Breast epithelium (tissue), 4 donors: ENCODE measurements around the gene RAC2. TPM values are rescaled to one million over a fixed set of nuclear protein-coding genes. Genes with fewer than 3 reads are reported as not detected.

Experiments used
- DNase-seq, 2 donors: peaks; one replicate each; pipeline ENCODE4 v3.0.0-alpha.2; 2019; ENCODE audit warnings: low spot score in 2 of 2
- H3K27ac ChIP-seq, 2 donors: fragments of 200-600 bp; sonication (generic) in 1 of 2; one replicate each; pipeline ENCODE4 v1.5.1; 2016 to 2019; ENCODE audit warnings: mild to moderate bottlenecking in 1 of 2
- H3K27me3 ChIP-seq, 2 donors: fragments of 200-600 bp; sonication (generic) in 1 of 2; one replicate each; pipeline versions ENCODE4 v1.5.1 to v1.6.0; 2017 to 2019; ENCODE audit warnings: control low read depth in 1 of 2, mild to moderate bottlenecking in 1 of 2
- H3K36me3 ChIP-seq: fragments of 200-600 bp; one replicate; pipeline ENCODE4 v1.5.1; 2019
- H3K4me1 ChIP-seq, 2 donors: fragments of 200-600 bp; sonication (generic); one replicate each; pipeline ENCODE4 v1.5.1; 2016 to 2019; ENCODE audit warnings: control low read depth in 1 of 2
- H3K4me3 ChIP-seq, 3 donors: fragments of 200-600 bp; sonication (generic); 1 replicate in 2 of 3; 2 replicates in 1 of 3; pipeline ENCODE4 v1.5.1; 2016 to 2019; ENCODE audit warnings: mild to moderate bottlenecking in 3 of 3, moderate library complexity in 2 of 3
- H3K9me3 ChIP-seq, 2 donors: fragments of 200-600 bp; sonication (generic) in 1 of 2; one replicate each; pipeline ENCODE4 v1.5.1; 2016 to 2019; ENCODE audit warnings: control low read depth in 1 of 2
- POLR2A ChIP-seq: fragments of 450-650 bp; IDR thresholded peaks from one replicate; pipeline ENCODE4 v1.6.1; 2016; ENCODE audit warnings: antibody characterized with exemption, mild to moderate bottlenecking, moderate library complexity
- POLR2AphosphoS5 ChIP-seq, 3 donors: sonication (generic); formaldehyde crosslinking; IDR thresholded peaks; one replicate each; pipeline ENCODE4 v1.6.1; 2017; ENCODE audit warnings: antibody characterized with exemption in 3 of 3
- intact Hi-C: fragments of 100-400 bp; cut with DNase I; formaldehyde crosslinking; loops from one replicate; pipeline ENCODE4 v1.15.1; 2023; ENCODE audit warnings: low total_unique reads
- total RNA-seq, 3 donors: library from RNA; depleted of rRNA; stranded (reverse); fragments of >200 nt; gene quantifications; one replicate each; pipeline ENCODE4 v1.1.0, GENCODE V29; 2016
- TF ChIP-seq, protein P1 (sequence below), 3 donors: fragments of 450-650 bp; IDR thresholded peaks; one replicate each; pipeline ENCODE4 v1.5.1; 2016 to 2017; ENCODE audit warnings: antibody characterized with exemption in 3 of 3, mild to moderate bottlenecking in 3 of 3, moderate library complexity in 3 of 3

Gene RAC2
- total RNA-seq, 3 donors from 2014 or later, result 10.5 to 12.0 (median 11.5) TPM

DNA sequence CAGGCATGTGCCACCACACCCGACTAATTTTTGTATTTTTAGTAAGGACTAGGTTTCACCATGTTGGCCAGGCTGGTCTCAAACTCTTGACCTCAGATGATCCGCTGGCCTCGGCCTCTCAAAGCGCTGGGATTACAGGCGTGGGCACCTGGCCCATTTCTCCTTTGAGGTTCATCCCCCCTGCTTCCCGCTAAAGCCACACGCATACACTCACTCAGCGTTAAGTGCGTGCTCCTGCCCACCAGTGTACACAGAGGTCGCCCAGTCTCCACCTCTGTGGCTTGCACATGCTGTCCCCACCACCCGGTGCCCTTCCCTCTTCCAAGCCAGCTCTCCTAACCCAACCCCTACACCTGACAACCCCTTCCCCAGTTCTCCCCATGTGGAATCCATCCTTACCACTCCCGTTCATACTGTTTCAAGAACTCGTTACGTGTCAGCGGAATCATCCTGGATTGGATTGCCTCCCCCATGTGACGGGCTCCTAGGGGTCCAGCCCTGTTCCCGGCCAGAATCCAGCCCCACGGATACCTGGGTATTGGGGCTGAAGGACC is 22.6 kb upstream of the RAC2 start:
- Histone ChIP-seq H3K27me3 (peaks cover 0 to 11% of the 10 kb centered on the region in 2 donors), H3K4me3 (peak overlapping the region; percentile 28 to 63 (median 36)), H3K36me3 (no peaks in the 10 kb centered on the region), H3K9me3 (peaks cover 8 to 11% of the 10 kb centered on the region in 2 donors), H3K27ac (no peak overlapping the region), H3K4me1 (no peaks in the 10 kb centered on the region)
- TF ChIP-seq POLR2A (no peak), POLR2AphosphoS5 (IDR thresholded peaks at IDR 0.05) (no peak)
- TF ChIP-seq, protein P1, sequence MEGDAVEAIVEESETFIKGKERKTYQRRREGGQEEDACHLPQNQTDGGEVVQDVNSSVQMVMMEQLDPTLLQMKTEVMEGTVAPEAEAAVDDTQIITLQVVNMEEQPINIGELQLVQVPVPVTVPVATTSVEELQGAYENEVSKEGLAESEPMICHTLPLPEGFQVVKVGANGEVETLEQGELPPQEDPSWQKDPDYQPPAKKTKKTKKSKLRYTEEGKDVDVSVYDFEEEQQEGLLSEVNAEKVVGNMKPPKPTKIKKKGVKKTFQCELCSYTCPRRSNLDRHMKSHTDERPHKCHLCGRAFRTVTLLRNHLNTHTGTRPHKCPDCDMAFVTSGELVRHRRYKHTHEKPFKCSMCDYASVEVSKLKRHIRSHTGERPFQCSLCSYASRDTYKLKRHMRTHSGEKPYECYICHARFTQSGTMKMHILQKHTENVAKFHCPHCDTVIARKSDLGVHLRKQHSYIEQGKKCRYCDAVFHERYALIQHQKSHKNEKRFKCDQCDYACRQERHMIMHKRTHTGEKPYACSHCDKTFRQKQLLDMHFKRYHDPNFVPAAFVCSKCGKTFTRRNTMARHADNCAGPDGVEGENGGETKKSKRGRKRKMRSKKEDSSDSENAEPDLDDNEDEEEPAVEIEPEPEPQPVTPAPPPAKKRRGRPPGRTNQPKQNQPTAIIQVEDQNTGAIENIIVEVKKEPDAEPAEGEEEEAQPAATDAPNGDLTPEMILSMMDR (IDR thresholded peaks at IDR 0.05), result no peak
- intact Hi-C loops, result no loop called here
- DNase-seq, result no peak

DNA sequence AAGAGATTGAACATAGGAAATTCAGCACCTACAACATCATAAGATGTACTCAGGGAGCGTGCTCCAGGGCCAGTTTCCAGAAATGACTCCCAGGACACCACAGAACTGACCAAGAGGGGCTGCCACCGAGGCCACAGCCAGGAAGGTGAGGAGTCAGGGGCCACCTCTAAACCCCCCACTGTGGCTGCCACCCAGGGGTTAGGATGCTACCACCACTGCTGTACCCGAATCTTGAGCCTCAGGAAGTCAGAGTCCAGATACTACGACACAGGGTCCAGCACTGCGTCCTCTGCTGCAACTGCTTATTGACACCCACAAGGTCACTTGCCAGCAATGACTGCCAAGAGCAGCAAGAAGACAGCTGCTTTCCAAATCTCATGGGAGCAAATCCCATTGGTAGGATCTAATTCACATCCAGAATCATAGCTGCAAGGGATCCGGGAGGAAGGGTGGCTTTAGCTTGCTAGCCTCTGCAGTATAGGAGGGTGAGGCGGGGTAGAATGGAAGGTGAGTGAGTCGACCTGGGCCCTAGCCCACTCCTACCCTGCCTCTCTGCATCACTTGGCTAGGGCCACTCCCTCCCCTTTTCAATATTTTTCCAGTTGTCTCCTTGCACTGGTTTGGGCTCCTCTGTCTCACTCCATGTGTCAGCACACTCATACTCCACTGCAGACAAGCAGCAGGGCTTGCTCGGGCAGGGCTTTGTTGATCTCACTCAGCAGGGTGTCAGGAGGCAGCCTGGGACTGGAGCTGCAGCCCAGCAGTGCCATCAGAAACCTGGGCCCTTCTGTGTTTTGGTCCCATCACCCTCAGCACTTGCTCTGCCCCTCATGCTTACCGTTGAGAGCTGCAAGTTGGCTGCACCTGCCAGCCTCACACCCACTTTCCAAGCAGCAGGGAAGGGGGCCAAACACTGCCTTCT is 20.2 kb upstream of the RAC2 start:
- H3K4me3 ChIP-seq, result no peak overlapping the region
- H3K36me3 ChIP-seq, result no peaks in the 10 kb centered on the region
- peaks cover 0 to 17% of the 10 kb centered on the region in 2 donors for H3K27me3 ChIP-seq
- TF ChIP-seq POLR2A, result no peak
- TF ChIP-seq, protein P1 (IDR thresholded peaks at IDR 0.05), result no peak
- TF ChIP-seq POLR2AphosphoS5 (IDR thresholded peaks at IDR 0.05), result no peak
- peaks cover 8 to 11% of the 10 kb centered on the region in 2 donors for H3K9me3 ChIP-seq
- DNase-seq, result no peak
- H3K27ac ChIP-seq, result no peak overlapping the region
- H3K4me1 ChIP-seq, result no peaks in the 10 kb centered on the region
- intact Hi-C loops, result no loop called here

DNA sequence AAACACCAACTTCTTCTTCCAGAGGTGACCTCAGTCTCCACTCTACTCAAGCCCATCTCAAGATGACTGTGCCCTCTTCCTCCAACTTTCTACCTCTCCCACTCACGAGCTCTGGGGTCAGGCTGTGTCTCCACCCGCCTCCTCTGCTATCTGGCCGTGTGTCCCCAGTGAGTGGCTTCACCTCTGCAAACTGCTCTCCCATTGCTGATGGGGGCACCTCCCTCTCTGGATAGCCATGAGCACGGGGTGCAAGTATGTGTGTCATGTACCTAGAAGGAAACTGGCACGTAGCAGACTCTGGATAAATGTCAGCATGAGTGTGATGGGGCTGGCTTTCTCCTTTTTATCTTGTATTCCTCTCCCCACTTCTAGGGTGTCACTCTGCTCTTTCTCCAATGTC is 18.3 kb upstream of the RAC2 start:
- H3K27me3 ChIP-seq, result peaks cover 0 to 22% of the 10 kb centered on the region in 2 donors
- intact Hi-C loops, result no loop called here

DNA sequence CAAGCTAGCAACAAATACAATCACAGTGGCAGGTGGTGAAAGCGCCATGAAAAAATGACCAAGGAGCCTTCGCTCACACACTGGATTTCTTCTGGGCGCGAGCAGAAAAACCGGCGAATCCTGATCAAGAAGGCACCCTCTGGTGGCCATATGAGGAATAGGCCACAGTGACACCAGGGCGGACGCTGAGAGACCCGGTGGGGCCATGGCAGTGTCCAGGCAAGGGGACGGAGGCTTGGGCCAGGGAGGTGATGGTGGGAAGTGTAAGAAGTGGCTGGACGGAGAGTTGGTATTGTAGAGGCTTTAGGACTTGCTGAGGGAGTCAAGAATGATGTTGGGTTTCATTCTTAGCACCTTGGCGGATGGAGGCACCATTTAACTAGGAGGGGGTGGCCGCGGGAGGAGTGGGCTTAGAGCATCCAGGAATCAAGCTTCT is 16.9 kb upstream of the RAC2 start:
- intact Hi-C loops, result no loop called here
- DNase-seq, result no peak

More for the DNA sequence above, 18.3 kb upstream of the RAC2 start:
- no peak for DNase-seq
- no peak for TF ChIP-seq POLR2A
- TF ChIP-seq, protein P1 (IDR thresholded peaks at IDR 0.05), result no peak
- TF ChIP-seq POLR2AphosphoS5 (IDR thresholded peaks at IDR 0.05), result no peak
- no peak overlapping the region for H3K27ac ChIP-seq
- H3K4me1 ChIP-seq, result no peaks in the 10 kb centered on the region
- no peak overlapping the region for H3K4me3 ChIP-seq
- H3K9me3 ChIP-seq, result peaks cover 8 to 11% of the 10 kb centered on the region in 2 donors
- H3K36me3 ChIP-seq, result no peaks in the 10 kb centered on the region

More for the DNA sequence above, 16.9 kb upstream of the RAC2 start:
- Histone ChIP-seq H3K4me1 (no peaks in the 10 kb centered on the region), H3K4me3 (no peak overlapping the region), H3K36me3 (no peaks in the 10 kb centered on the region), H3K27ac (no peak overlapping the region), H3K27me3 (peaks cover 0 to 36% of the 10 kb centered on the region in 2 donors), H3K9me3 (peaks cover 8 to 11% of the 10 kb centered on the region in 2 donors)
- no peak for TF ChIP-seq POLR2A
- TF ChIP-seq, protein P1 (IDR thresholded peaks at IDR 0.05), result peak; percentile 59 to 71 (median 66)
